ENCODE measurements around the gene CES2.

The CES2 gene

DNA sequence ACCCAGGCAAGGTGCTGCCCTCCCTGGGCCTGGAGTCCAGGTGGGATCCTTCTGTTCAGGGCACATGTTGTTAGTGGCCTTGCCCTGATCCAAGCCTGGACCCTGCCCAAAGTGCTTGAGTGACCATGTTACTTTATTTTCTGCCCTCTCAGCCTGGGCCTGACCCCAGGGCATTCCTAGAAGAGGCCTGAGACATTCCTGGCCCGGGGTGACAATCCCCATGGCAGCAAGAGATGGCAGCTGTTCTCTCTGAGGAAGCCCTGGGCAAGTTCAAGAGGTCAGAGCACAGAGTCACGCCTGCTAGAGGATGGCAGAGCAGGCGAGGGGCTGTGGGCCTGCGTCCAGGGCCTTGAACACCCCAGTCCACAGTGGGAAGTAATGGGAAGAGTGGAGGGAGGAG lies 21.6 kb upstream of the CES2 start:
- Histone ChIP-seq H3K4me3 (ENCODE audit: low read depth in 1 of 2, low read length in 1 of 2) (no peak overlapping the region), H3K9me3 (no peaks in the 10 kb centered on the region), H3K4me1 (ENCODE audit: control insufficient read depth in 1 of 2, insufficient read depth in 1 of 2, low read depth in 1 of 2, low read length in 1 of 2) (no peaks in the 10 kb centered on the region), H3K36me3 (no peaks in the 10 kb centered on the region), H3K27ac (no peak overlapping the region), H3K27me3 (no peaks in the 10 kb centered on the region)
- TF ChIP-seq, protein P1, sequence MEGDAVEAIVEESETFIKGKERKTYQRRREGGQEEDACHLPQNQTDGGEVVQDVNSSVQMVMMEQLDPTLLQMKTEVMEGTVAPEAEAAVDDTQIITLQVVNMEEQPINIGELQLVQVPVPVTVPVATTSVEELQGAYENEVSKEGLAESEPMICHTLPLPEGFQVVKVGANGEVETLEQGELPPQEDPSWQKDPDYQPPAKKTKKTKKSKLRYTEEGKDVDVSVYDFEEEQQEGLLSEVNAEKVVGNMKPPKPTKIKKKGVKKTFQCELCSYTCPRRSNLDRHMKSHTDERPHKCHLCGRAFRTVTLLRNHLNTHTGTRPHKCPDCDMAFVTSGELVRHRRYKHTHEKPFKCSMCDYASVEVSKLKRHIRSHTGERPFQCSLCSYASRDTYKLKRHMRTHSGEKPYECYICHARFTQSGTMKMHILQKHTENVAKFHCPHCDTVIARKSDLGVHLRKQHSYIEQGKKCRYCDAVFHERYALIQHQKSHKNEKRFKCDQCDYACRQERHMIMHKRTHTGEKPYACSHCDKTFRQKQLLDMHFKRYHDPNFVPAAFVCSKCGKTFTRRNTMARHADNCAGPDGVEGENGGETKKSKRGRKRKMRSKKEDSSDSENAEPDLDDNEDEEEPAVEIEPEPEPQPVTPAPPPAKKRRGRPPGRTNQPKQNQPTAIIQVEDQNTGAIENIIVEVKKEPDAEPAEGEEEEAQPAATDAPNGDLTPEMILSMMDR (IDR thresholded peaks at IDR 0.05), result no peak

DNA sequence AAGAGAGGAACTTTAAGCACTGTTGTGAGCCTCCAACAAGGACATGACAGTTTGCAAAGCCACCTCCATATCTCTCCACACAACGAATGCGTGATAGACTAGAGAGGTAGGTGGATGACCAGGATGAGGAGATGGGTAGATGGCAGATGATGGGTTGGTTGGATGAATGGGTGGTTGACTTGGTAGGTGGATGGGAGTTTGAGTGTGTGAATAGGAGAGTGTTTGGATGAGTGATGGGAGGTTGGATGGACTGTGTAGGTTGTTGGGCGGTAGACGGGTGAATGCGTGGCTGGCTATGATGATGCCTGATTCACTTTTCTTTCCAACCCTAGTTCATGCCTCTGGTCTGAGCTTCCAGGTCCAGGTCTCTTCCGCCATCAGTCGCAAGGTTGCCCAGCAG lies 20.8 kb upstream of the CES2 start:
- no peaks in the 10 kb centered on the region for H3K9me3 ChIP-seq
- H3K27ac ChIP-seq, result no peak overlapping the region
- TF ChIP-seq, protein P1 (IDR thresholded peaks at IDR 0.05), result no peak
- H3K36me3 ChIP-seq, result no peaks in the 10 kb centered on the region
- peaks cover 4% of the 10 kb centered on the region for H3K27me3 ChIP-seq
- no peaks in the 10 kb centered on the region for H3K4me1 ChIP-seq (ENCODE audit: control insufficient read depth in 1 of 2, insufficient read depth in 1 of 2, low read depth in 1 of 2, low read length in 1 of 2)
- no peak overlapping the region for H3K4me3 ChIP-seq (ENCODE audit: low read depth in 1 of 2, low read length in 1 of 2)

DNA sequence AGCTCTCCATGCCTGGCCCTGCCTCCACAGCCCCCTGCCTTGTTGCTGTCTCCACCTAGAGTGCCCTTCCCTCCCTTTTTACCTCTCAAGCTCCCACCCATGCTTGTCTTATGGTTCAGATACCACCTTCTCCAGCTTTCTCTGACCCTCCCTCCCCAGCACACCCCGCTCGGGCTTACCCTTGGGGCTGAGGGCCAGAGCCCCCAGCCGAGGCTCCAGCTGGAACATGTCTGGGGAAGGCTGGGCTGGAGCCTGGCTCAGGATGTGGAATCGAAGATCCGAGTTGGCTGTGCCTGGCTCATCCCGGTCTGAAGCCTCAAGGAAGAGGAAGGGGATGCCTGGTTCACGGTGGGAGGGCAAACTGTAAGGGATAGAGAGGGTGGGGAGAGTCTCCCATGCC lies 20.3 kb upstream of the CES2 start:
- H3K4me3 ChIP-seq (ENCODE audit: low read depth in 1 of 2, low read length in 1 of 2), result no peak overlapping the region
- no peak overlapping the region for H3K27ac ChIP-seq
- H3K27me3 ChIP-seq, result peaks cover 9% of the 10 kb centered on the region
- no peaks in the 10 kb centered on the region for H3K4me1 ChIP-seq (ENCODE audit: control insufficient read depth in 1 of 2, insufficient read depth in 1 of 2, low read depth in 1 of 2, low read length in 1 of 2)
- no peaks in the 10 kb centered on the region for H3K36me3 ChIP-seq
- H3K9me3 ChIP-seq, result no peaks in the 10 kb centered on the region
- TF ChIP-seq, protein P1 (IDR thresholded peaks at IDR 0.05), result no peak

DNA sequence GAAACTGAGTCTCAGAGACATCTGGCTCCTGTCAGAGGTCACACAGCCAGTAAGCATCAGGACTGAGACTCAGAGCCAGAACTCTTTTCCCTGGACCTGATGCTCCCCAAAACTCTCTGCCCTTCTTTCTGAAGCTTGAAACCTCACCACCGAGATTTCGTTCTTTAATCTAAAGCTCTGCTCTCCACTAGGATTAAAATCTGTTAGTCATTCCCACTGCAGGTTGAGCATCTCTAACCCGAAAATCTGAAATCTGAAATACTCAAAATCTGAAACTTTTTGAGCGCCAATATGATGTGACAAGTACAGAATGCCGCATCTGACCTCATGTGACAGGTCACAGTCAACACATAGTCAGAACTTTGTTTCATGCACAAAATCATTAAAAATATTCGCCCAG lies 18.8 kb upstream of the CES2 start:
- H3K4me3 ChIP-seq (ENCODE audit: low read depth in 1 of 2, low read length in 1 of 2), result no peak overlapping the region

DNA sequence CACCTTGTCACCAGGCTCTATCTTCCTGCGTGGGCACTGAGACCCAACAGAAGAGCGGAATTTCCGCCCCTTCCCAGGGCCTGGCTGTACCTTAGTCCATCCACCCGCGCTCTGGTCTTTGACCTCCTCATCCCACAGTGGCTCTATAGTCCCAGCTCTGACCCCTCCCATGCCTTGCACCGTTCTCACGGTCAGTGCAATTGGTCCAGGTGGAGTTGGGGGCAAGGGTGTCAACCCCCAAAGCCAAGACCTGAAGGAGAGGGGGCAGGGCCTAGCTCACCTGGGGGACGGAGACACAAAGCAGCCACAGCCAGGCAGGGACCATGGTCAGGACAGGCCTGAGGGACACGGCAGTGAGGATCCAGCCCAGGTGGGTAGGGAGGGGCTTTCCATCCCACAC lies 17.6 kb upstream of the CES2 start:
- no peaks in the 10 kb centered on the region for H3K36me3 ChIP-seq
- no peak overlapping the region for H3K27ac ChIP-seq
- no peaks in the 10 kb centered on the region for H3K9me3 ChIP-seq
- TF ChIP-seq, protein P1 (IDR thresholded peaks at IDR 0.05), result no peak
- H3K4me3 ChIP-seq (ENCODE audit: low read depth in 1 of 2, low read length in 1 of 2), result no peak overlapping the region
- no peaks in the 10 kb centered on the region for H3K4me1 ChIP-seq (ENCODE audit: control insufficient read depth in 1 of 2, insufficient read depth in 1 of 2, low read depth in 1 of 2, low read length in 1 of 2)
- H3K27me3 ChIP-seq, result peaks cover 36% of the 10 kb centered on the region

More for the DNA sequence above, 18.8 kb upstream of the CES2 start:
- Histone ChIP-seq H3K4me1 (ENCODE audit: control insufficient read depth in 1 of 2, insufficient read depth in 1 of 2, low read depth in 1 of 2, low read length in 1 of 2) (no peaks in the 10 kb centered on the region), H3K27ac (no peak overlapping the region), H3K36me3 (no peaks in the 10 kb centered on the region), H3K27me3 (peaks cover 24% of the 10 kb centered on the region), H3K9me3 (no peaks in the 10 kb centered on the region)
- TF ChIP-seq, protein P1 (IDR thresholded peaks at IDR 0.05), result no peak

DNA sequence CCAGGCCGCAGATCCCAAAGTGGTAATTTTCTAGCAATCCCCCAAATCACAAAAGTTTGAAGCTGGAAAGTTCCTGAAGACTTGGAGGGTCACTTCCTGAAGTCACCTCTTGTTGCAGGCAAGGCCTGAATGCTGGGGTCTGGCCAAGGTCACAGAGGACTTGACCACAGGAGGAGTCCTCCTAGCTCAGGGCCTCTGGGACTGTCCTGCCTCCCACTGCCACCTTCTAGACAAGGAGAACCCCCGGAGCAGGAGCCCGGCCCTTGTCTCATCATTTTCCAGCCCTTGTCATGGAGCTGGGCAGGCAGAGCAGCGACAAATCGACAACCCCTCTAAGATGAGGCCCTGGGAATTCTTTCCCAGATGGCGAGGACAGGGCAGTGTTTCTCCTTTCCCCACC lies 17.0 kb upstream of the CES2 start:
- Histone ChIP-seq H3K27ac (no peak overlapping the region), H3K4me3 (ENCODE audit: low read depth in 1 of 2, low read length in 1 of 2) (no peak overlapping the region), H3K36me3 (no peaks in the 10 kb centered on the region), H3K4me1 (ENCODE audit: control insufficient read depth in 1 of 2, insufficient read depth in 1 of 2, low read depth in 1 of 2, low read length in 1 of 2) (no peaks in the 10 kb centered on the region), H3K9me3 (no peaks in the 10 kb centered on the region), H3K27me3 (peaks cover 43% of the 10 kb centered on the region)
- TF ChIP-seq, protein P1 (IDR thresholded peaks at IDR 0.05), result no peak
